HG02623 (cell line): Measurements from ENCODE around the gene ARR3.
"Not testable (repeated sequence)": the region's sequence is repeated elsewhere in the genome, so short reads cannot be mapped to it uniquely, and the experiment has no call there.

Source experiments
- ATAC-seq: cut with Tn5 transposase; IDR thresholded peaks from one replicate; pipeline ENCODE4 v1.9.1; 2021; ENCODE audit warnings: moderate library complexity; ENCODE audit not compliant: unreplicated experiment

Gene ARR3

GRCh38 chrX:70268034-70268433 is at the start of gene ARR3:
Gene ARR3, plus strand, starts transcription at chrX:70268334. Its CDS starts 1,052 bp downstream, at chrX:70269386.
- no peak for ATAC-seq

DNA sequence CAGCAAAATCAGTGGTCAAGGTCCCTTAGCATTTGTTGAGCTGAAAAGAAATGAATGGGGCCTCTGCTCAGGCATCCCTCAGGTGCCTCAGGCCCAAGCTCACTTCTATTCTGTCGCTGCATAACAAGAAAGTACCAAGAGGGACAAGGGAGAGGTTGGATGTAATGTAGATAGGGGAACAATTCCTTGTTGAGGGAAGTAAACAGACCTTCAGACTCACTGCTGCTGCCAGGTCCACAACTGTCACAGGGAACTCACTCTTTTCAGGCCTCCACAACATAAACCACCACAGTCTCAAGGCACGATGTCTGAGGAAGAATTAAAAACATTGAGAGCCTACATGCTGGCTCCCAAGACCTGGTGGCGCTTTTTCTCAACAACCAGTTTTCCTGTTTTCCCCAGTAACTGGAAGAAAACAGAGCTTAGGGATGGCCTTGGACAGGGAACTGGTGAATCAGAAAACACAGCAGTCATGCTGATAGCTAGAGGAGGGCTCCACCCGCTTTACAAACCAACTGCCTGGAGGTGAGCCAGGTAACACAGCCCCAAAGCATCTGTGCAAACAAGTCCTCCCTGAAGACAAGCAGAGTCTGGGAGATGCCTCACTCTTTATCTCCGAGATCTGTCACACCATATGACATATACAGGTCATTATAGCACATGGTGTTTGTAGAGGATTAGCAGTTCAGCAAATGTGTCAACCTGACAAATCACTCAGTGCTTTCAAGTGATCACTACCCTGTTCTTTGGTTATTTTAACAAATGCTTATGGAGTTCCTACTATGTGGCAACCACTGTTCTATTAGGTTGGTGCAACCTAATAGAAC is 48.0 kb upstream of the ARR3 start:
- ATAC-seq, result no peak

DNA sequence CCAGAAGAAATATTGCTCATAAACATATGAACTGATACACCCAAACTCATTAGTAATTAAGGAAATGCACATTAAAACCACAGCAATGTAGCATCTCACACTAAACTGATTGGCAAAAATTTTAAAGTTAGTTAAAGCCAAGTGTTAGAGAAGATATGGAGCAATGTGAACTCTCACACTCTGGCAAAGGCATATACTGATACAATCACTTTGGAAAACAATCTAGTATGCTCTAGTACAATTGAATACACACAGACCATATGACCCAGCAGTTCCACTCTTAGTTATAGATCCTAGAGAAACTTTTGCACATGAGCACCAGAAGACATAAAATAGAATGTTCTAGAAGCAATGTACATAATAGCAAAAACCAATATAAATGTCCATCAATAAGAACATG is 42.1 kb upstream of the ARR3 start:
- ATAC-seq, result no peak

DNA sequence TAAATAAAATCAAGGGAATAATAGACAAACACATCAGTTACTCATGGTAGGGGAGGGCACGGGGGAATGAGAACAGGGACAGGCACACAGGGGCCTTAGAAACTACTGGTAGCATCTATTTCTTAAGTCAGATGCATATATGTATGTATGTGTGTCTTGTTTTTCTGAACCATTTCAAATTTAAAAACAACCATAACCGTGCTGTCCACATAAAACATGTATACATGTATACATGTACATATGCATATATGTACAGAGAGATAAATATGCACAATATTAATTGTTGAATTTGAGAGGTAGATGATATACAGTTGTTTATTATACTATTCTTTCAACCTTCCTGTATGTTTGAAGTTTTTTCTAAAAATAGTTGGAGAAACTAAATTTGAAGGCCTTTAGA is 41.4 kb upstream of the ARR3 start:
- no peak for ATAC-seq

DNA sequence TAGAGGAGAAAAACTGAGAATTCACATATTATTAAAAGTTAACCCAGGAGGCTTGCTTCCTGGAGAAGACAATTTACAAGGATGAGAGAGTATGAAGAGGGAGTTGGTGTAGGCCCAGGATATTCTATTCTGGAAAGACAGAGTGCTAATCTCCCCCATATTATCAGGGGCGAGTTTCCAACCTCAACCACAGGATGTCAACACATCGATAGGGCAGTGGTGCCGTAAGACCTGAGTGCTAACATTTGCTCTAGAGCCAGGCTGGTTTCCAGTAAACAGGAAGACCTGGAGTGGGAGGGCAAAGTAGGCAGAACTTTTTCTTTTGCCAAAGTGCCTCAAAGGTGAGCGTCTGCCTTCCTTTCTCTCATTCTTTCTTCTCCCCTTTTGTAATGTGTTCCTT is 36.5 kb upstream of the ARR3 start:
- ATAC-seq, result no peak

- no peak for ATAC-seq
Measured at GRCh38 chrX:70234355-70234754, 33.8 kb upstream of the ARR3 start, which contains the start of gene AWAT1. Gene AWAT1, plus strand, starts transcription at chrX:70234655. Its CDS starts 41 bp downstream, at chrX:70234696.

DNA sequence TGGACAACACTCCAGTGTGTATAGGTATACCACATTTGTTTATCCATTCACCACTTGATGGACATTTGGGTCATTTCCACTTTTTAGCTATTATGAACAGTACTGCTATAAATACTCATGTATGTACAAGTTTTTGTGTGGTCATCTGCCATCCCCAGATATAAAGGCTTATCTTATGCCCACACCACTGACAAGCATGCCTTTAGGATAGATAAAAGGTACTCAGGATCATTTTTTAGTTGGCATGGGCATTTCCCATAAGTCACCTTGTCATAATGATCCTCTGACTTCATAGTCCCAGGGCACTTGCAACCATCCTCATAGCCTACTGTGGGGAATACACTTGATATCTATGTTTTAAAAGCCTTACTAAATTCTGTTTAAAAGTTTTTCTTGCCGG is 27.4 kb upstream of the ARR3 start:
- no peak for ATAC-seq

GRCh38 chrX:70241501-70241900 is 26.6 kb upstream of the ARR3 start:
- no peak for ATAC-seq

- ATAC-seq, result not testable (repeated sequence)
Measured at GRCh38 chrX:70243601-70244000, 24.5 kb upstream of the ARR3 start.

GRCh38 chrX:70244881-70245280 is 23.3 kb upstream of the ARR3 start:
- no peak for ATAC-seq

- no peak for ATAC-seq
Measured at GRCh38 chrX:70247252-70247651, 20.9 kb upstream of the ARR3 start.

- no peak for ATAC-seq
Measured at GRCh38 chrX:70252491-70252890, 15.6 kb upstream of the ARR3 start.

DNA sequence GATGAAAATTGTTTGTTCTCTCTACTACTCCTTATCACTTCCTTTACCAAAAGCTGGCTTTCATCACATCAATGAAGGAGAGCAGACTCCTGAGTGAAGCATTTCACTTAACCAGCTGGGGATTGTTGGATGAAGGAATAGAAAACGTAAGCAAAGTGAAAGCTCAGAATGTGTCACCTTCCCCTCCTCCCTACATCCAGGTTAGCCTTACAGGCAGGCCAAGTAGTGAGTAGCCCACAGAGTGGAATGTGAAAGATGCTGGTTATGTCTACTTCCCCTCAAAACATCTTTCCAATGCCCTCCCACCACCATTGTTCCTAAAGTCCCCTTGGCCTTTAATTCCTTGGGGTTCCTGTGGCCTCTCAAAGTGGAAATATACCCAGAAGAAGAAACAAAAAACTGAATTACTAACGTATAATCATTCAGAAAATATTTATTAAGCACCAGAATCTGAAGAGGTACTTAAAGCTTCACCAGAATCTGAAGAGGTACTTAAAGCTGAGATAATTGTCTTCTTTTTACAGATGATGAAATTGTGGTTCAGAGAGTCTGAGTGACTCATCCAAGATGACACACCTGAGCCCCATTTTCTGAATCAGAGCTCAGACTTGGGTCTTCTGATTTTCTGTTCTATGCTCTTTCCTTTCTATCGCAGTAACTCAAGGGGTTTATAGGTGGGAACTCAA is 14.6 kb upstream of the ARR3 start:
- ATAC-seq, result no peak

DNA sequence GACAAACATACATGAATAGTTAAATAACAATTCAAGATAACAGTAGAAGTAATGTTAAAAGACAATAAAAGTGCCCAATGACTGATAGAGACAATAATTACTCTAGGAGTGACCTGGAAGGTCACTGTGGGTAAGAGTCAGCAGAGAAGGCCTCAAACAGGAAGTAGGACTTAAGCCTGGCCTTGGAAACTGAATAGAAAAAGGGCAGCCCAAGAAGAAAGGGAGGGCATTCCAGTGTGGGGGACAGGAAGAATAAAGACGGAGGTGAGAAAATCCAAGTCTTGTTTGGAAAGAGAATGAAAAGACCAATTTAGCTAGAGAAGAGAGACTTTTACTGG is 14.1 kb upstream of the ARR3 start:
- no peak for ATAC-seq

GRCh38 chrX:70254909-70255308 is 13.2 kb upstream of the ARR3 start:
- ATAC-seq, result no peak

GRCh38 chrX:70255452-70255851 is 12.7 kb upstream of the ARR3 start:
- ATAC-seq, result no peak

DNA sequence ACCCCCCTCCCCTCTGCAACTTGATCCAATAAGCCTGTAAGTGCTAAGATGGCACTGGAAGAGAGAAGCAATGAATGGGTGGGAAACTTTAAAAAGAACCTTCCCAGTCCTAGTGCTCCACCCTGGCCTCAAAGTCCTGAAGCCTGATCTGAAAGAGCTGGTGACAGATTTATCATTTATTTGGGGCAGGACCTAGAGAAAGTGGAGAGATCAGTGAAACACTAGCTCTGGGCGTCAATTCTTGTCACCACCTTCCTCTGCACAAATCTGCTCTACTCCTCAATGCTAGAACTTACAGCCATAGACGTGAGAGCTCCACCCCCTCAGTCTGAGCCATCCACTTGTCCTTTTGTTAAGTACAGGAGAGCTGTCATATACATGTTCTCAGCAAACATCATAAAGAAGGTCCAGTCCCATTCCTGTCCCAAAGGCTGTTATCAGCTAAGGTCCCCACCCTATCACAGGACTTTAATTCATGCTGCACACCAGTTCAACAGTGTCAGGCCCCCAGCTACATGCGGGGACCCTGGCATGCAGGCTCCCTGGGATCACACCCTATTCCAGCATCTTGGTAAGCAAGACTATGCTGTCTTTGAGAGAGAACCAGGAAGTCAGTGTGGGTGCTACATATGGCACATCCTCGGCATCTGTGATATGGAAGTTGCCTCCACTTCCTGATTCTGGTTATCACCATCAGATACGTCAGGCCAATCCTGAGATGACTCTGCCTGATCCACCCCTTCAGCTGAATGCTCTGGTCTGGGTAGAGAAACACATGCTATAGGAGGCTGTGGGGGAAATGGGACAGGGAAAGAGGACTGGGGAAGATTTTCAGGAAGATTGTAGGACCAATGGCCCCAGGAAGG is 10.5 kb upstream of the ARR3 start:
- no peak for ATAC-seq

- no peak for ATAC-seq
Measured at GRCh38 chrX:70260104-70260503, 8.0 kb upstream of the ARR3 start, which contains the start of gene P2RY4. Gene P2RY4, minus strand, starts transcription at chrX:70260204. Its CDS starts 580 bp downstream, at chrX:70259624.

DNA sequence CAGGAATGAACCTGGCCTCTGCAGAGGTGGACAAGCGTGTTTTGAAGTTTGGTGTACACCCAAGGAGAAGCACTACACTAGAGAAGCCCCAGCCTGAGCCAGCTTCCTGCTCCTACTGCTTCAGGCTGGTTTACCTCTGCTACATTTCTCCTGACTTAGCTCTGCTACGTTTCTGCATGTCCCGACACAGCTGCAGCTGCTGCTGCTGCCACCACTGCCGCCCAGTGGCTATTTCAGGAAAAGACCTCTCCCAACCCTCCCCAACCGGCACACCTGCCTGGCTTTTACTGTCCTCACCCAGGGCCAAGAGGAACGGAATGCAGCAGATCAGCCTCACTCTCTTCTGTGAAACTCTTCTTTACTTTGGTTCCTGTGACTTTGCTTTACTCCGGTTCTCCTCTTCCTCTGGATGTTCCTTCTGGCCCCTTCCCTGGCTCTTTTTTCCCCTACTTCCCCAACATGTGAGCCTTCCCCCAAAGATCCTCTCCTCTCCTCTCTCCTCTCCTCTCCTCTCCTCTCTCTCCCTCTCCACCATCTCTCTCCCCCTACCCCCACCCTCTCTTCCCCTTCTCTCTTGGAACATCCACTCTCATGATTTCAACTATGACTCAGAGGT is 5.1 kb upstream of the ARR3 start:
- peak; percentile 58 for ATAC-seq

- ATAC-seq, result no peak
Measured at GRCh38 chrX:70264784-70265183, 3.4 kb upstream of the ARR3 start.

DNA sequence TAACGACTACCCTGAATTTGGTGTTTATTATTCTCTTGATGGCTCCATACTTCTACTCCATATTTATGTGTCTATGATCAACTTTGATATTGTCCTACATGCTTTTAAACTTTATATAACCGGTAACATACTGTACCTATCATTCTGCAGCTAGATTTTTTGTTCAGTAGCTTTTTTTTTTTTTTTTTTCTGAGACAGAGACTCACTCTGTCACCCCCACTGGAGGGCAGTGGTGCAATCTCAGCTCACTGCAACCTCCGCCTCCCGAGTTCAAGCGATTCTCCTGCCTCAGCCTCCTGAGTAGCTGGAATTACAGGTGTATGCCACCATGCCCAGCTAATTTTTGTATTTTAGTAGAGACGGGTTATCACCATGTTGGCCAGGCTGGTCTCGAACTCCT is 5.9 kb downstream of the ARR3 start:
- not testable (repeated sequence) for ATAC-seq
